SU-DHL-6 (cell line): Measurements from ENCODE around the gene CLDN19.

ENCODE experiments used
- H2AFZ ChIP-seq: fragments of 200-600 bp; sonication (generic); 2 replicates; pipeline ENCODE4 v1.6.1; 2014; ENCODE audit warnings: low read depth, mild to moderate bottlenecking, moderate library complexity, mixed read lengths, antibody characterized with exemption, low read length; ENCODE audit not compliant: severe bottlenecking
- H3F3A ChIP-seq: fragments of 200-600 bp; shearing (Covaris generic); 2 replicates; pipeline ENCODE4 v1.6.0; 2016; ENCODE audit warnings: antibody characterized with exemption, mild to moderate bottlenecking; ENCODE audit not compliant: insufficient read depth
- H3K27ac ChIP-seq: fragments of 200-600 bp; sonication (generic); 2 replicates; pipeline ENCODE4 v1.5.1; 2016; ENCODE audit warnings: low read depth, mild to moderate bottlenecking, low read length, moderate library complexity, mixed read lengths
- H3K27me3 ChIP-seq: fragments of 200-600 bp; sonication (generic), shearing (Covaris generic); 2 replicates; pipeline ENCODE4 v1.6.0; 2014; ENCODE audit warnings: mild to moderate bottlenecking, low read length
- H3K36me3 ChIP-seq: fragments of 200-600 bp; sonication (generic); 2 replicates; pipeline ENCODE4 v1.6.1; 2014; ENCODE audit warnings: mild to moderate bottlenecking, low read length, mixed read lengths
- H3K4me2 ChIP-seq: fragments of 300-600, 200-600 bp; shearing (Covaris generic), sonication (generic); 2 replicates; pipeline ENCODE4 v1.6.0; 2014; ENCODE audit warnings: low read length, low read depth, mild to moderate bottlenecking; ENCODE audit not compliant: poor library complexity, severe bottlenecking
- H3K4me3 ChIP-seq: fragments of 200-600 bp; sonication (generic); 2 replicates; pipeline ENCODE4 v1.5.1; 2014; ENCODE audit warnings: antibody characterized with exemption, low read length, mild to moderate bottlenecking, mixed read lengths; ENCODE audit not compliant: insufficient read depth, poor library complexity, severe bottlenecking
- H3K79me2 ChIP-seq: fragments of 200-600 bp; sonication (generic); 2 replicates; pipeline ENCODE4 v1.6.1; 2014; ENCODE audit warnings: mild to moderate bottlenecking, low read length, moderate library complexity; ENCODE audit not compliant: insufficient read depth
- H3K9ac ChIP-seq: fragments of 200-600 bp; sonication (generic); 2 replicates; pipeline ENCODE4 v1.7.0; 2014; ENCODE audit warnings: mild to moderate bottlenecking, low read length
- H3K9me2 ChIP-seq: fragments of 200-600 bp; sonication (generic); replicated peaks from 2 replicates; pipeline ENCODE4 v1.6.1; 2014; ENCODE audit warnings: low read length; ENCODE audit not compliant: insufficient read depth
- H3K9me3 ChIP-seq: fragments of 200-600 bp; sonication (generic); 2 replicates; pipeline ENCODE4 v1.6.1; 2014; ENCODE audit warnings: low read length, mixed read lengths; ENCODE audit not compliant: insufficient read depth
- H4K20me1 ChIP-seq: fragments of 200-600 bp; sonication (generic); 2 replicates; pipeline ENCODE4 v1.6.1; 2014; ENCODE audit warnings: low read depth, mild to moderate bottlenecking, antibody characterized with exemption, low read length, moderate library complexity, mixed read lengths
- EZH2phosphoT487 ChIP-seq: fragments of 200-600 bp; sonication (generic), shearing (Covaris generic); conservative IDR thresholded peaks from 2 replicates; pipeline ENCODE4 v1.6.1; 2018; ENCODE audit warnings: mild to moderate bottlenecking, antibody characterized with exemption, low read length, moderate library complexity, mixed read lengths
- TF ChIP-seq, protein P1 (sequence below): fragments of 200-600 bp; sonication (generic); IDR thresholded peaks from one replicate; pipeline ENCODE4 v1.5.1; 2017; ENCODE audit warnings: antibody characterized with exemption, mild to moderate bottlenecking, low read length, moderate library complexity; ENCODE audit not compliant: insufficient read depth, poor library complexity, severe bottlenecking

CLDN19 gene

DNA sequence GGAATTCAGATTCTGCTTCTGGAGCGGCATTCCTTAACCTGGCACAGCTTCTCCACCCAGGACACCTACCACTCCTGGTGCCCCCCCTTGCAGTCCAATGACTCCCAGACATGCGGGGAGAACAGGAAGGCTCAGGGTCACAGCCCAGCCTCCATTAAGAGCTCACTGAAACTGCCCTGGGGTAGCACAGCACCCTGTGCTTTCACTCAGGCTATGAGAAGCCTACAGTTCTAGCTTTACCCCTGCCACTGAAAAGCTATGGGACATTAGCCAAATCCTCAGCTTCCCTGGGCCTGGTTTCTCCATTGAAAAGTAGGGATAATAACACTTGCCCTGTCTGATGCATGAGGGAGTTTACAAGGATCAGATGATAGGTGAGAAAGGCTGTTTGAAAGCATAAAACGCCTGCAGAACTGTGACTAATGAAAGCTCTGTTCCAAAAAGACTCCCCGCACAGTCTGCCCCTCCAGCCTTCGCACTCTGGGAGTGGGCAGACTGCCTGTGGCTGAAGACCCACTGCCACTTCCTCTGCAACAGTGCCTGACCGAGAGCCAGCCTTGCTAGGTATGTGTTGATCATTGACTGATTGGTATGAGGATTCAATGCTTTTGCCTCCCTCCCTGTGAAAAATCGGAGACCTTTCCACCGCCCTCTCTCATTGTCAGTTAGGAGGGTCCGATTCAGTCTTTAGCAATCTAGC lies 2.7 kb upstream of the CLDN19 start:
- no peaks in the 10 kb centered on the region for H4K20me1 ChIP-seq
- H3K4me3 ChIP-seq: no peak overlapping the region
- H3K9me3 ChIP-seq: no peaks in the 10 kb centered on the region
- H3K36me3 ChIP-seq: no peaks in the 10 kb centered on the region
- no peak overlapping the region for H3K4me2 ChIP-seq
- no peaks in the 10 kb centered on the region for H3K9me2 ChIP-seq
- H3K27ac ChIP-seq: no peak overlapping the region
- H3K9ac ChIP-seq: no peak overlapping the region
- TF ChIP-seq, protein P1, sequence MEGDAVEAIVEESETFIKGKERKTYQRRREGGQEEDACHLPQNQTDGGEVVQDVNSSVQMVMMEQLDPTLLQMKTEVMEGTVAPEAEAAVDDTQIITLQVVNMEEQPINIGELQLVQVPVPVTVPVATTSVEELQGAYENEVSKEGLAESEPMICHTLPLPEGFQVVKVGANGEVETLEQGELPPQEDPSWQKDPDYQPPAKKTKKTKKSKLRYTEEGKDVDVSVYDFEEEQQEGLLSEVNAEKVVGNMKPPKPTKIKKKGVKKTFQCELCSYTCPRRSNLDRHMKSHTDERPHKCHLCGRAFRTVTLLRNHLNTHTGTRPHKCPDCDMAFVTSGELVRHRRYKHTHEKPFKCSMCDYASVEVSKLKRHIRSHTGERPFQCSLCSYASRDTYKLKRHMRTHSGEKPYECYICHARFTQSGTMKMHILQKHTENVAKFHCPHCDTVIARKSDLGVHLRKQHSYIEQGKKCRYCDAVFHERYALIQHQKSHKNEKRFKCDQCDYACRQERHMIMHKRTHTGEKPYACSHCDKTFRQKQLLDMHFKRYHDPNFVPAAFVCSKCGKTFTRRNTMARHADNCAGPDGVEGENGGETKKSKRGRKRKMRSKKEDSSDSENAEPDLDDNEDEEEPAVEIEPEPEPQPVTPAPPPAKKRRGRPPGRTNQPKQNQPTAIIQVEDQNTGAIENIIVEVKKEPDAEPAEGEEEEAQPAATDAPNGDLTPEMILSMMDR: no peak
- TF ChIP-seq EZH2phosphoT487: no peak
- H3F3A ChIP-seq: no peaks in the 10 kb centered on the region
- no peaks in the 10 kb centered on the region for H3K79me2 ChIP-seq
- H3K27me3 ChIP-seq: no peaks in the 10 kb centered on the region
- no peak overlapping the region for H2AFZ ChIP-seq

GRCh38 chr1:42742141-42742540 lies 2.1 kb upstream of the CLDN19 start:
- TF ChIP-seq, protein P1: no peak
- no peak for TF ChIP-seq EZH2phosphoT487
- H3K27ac ChIP-seq: no peak overlapping the region

DNA sequence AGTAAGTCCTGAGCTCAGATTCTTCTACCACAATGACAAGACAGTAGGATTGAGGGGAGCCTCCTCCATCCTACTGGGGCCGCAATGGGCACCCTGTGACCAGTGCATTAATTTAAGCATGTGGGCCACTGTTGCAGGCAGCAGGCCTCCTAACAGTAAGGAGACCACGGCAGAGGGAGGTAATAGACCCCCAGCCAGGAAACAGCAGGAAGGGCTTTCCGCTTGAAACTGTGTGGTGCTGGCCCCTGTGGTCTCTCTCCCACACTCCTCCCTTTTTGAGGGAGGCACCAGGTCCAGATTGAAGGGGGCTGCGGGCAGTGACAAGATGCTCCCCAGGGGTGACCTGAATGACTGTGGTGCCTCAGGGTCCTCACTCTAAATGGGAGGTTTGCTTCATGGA lies 1.7 kb upstream of the CLDN19 start:
- H3K79me2 ChIP-seq: no peaks in the 10 kb centered on the region
- H3K9ac ChIP-seq: no peak overlapping the region
- H3K4me2 ChIP-seq: no peak overlapping the region
- H3K36me3 ChIP-seq: no peaks in the 10 kb centered on the region
- no peaks in the 10 kb centered on the region for H3K9me3 ChIP-seq
- H3K27me3 ChIP-seq: no peaks in the 10 kb centered on the region
- H4K20me1 ChIP-seq: no peaks in the 10 kb centered on the region
- no peak overlapping the region for H3K4me3 ChIP-seq
- H3K27ac ChIP-seq: no peak overlapping the region
- no peak overlapping the region for H2AFZ ChIP-seq
- no peaks in the 10 kb centered on the region for H3F3A ChIP-seq
- TF ChIP-seq, protein P1: no peak
- TF ChIP-seq EZH2phosphoT487: no peak
- no peaks in the 10 kb centered on the region for H3K9me2 ChIP-seq

More at GRCh38 chr1:42742141-42742540, 2.1 kb upstream of the CLDN19 start:
- Histone ChIP-seq H3K36me3 (no peaks in the 10 kb centered on the region), H3K9ac (no peak overlapping the region), H3K9me2 (no peaks in the 10 kb centered on the region), H3K79me2 (no peaks in the 10 kb centered on the region), H2AFZ (no peak overlapping the region), H3F3A (no peaks in the 10 kb centered on the region), H3K9me3 (no peaks in the 10 kb centered on the region), H3K27me3 (no peaks in the 10 kb centered on the region), H3K4me3 (no peak overlapping the region), H4K20me1 (no peaks in the 10 kb centered on the region), H3K4me2 (no peak overlapping the region)
